GM10266 (cell line): ENCODE measurements around the gene TTPAL.

Experiments used
- DNase-seq: peaks from one replicate; pipeline ENCODE4 v3.0.0; 2012; ENCODE audit errors: extremely low spot score
- CTCF ChIP-seq: IDR thresholded peaks from 2 replicates; pipeline ENCODE4 v1.5.1; 2012; ENCODE audit warnings: mild to moderate bottlenecking, low read depth; ENCODE audit not compliant: control insufficient read depth, insufficient read depth; ENCODE audit errors: missing control alignments

Gene TTPAL

GRCh38 chr20:44528309-44528708, 52.6 kb downstream of the TTPAL start:
- TF ChIP-seq CTCF: no peak
- DNase-seq: no peak

DNA sequence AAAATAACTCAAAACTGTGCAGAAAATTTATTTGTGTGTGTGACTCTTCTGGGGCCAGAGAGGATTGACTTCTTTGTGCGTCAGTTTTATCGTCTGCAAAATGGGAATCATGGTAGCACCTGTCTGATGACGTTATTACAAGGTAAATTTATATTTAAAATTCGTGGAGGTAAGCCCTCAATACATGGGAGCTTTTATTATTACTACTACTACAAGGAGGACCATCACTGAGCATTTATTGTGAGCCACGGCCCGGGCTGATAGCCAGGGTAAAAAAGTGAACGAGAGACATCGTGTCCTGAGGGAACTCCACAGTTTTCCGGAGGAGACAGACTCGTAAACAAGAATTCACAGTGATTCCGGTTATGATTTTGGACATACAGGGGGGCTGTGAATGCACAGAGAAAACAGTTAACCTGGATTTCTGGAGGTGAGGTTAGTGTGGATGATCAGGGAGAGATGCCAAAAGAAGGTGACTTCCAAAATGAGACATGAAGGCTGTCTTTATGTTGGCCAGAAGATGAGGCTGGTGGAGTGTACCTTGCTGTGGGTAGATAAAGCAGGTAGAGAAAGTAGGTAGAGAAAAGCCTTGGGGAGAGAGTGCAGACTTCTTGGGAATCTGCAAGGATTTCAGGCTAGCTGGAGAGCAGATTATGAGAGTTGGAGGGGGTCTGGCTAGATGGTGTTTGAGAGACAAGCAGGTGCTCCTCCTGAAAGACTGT, 56.7 kb downstream of the TTPAL start:
- TF ChIP-seq CTCF: no peak
- no peak for DNase-seq

- TF ChIP-seq CTCF: no peak
- no peak for DNase-seq
Observed at GRCh38 chr20:44532981-44533331, 57.3 kb downstream of the TTPAL start.

DNA sequence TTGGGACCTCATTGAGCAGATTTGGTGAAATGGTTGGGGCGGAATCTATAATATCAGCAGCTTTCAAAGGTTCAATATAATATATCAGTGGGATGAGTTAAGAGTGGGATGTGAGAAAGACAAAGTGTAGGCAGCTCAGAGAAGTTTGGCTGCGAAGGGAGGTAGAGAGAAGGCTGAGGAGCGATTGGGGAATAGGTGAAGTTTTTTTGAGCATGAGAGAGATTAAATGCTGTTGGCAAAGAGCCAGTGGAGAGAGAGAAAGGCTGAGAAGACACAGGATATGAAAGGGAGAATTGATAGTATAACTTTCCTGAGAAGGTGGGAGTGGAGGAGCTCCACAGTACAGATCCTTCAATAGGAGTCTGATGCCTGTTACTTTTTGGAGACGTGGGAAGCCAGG, 58.3 kb downstream of the TTPAL start:
- TF ChIP-seq CTCF: no peak
- no peak for DNase-seq

DNA sequence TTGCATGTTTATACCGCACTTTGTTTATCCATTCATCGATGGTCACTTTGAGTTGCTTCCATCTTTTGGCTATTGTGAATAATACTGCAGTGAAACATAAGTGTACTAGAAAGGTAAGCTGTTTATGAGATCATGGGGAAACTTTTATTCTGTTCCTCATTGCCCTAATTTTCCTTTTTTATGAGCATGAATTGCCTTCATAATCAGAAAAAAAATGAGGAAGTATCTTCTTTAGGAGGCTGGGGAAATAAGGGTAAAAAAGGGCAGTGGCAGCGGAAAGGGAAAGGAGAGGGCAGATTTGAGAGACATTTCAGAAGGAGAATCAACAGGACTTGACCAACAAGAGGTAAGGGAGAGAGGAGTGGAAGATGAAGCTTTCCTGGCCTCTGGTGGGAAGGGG, 60.5 kb downstream of the TTPAL start:
- no peak for DNase-seq

DNA sequence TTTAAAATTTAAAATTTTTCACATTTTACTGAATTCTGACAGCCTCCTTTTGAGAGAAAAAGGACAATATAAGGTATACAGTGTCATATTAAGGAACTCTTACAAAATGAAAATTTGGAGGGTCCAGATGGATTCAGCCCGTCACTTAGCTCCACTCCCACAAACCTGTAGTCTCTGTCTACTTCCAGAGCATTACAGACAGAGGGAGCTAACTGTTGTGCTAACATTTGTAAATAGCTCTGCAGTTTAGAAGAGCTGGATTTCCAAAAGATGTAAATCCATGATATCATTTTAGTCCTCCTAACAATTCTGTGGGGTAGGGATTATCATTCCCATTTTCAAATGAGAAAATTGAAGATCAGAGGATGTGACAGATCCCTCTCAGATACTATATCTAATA, 62.3 kb downstream of the TTPAL start:
- DNase-seq: no peak
- no peak for TF ChIP-seq CTCF

More for the DNA sequence above, 60.5 kb downstream of the TTPAL start:
- no peak for TF ChIP-seq CTCF

- DNase-seq: no peak
- no peak for TF ChIP-seq CTCF
Observed at GRCh38 chr20:44540834-44541233, 65.2 kb downstream of the TTPAL start.
